GM19023 (cell line): Measurements from ENCODE around the gene ATP8B4.
A peak's percentile ranks its signal among the peaks of the same experiment; 100 is the strongest.
"Not testable (repeated sequence)": the region's sequence is repeated elsewhere in the genome, so short reads cannot be mapped to it uniquely, and the experiment has no call there.

ENCODE experiments used
- ATAC-seq: cut with Tn5 transposase; IDR thresholded peaks from one replicate; pipeline ENCODE4 v1.9.1; 2021; ENCODE audit warnings: mild to moderate bottlenecking, moderate library complexity; ENCODE audit not compliant: unreplicated experiment

ATP8B4 gene

DNA sequence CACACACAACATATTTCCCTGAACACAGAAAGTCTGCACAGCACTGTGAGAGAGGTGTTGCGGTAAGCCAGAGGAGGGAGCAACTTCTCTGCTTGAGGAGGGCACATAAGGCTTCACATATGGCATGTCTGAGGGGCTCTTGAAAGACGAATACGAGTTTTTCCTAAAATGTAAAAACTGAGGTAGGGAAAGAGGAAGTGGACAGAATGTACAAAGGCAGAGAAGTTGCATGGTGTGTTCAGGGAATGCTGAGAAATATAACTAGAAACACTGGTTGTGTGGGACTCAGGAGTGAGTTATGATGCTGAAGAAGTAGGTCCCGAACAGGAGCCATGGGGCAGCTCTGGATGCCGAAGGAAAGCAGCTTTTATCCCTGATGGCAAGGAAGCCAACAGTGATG lies 22.8 kb upstream of the ATP8B4 start:
- ATAC-seq = no peak

GRCh38 chr15:50140983-50141382 lies 21.9 kb upstream of the ATP8B4 start:
- ATAC-seq = no peak

DNA sequence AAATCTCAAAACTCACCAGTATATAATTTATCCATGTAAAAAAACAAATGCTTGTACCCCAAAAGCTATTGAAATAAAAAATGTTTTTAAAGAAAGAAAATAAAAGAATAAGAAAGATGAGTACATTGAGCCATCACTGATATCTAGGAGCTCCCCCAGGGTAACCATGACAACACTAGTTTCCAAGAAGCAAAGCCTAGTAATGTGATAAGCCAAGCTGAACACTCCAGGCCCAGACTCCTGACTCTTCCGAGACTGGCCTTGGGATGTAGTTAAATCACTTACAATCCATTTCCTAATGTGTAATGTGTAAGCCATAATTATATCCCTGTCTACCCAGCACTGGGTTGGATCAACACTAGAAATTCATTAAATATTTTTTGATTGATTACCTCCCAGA lies 21.1 kb upstream of the ATP8B4 start:
- ATAC-seq = no peak

DNA sequence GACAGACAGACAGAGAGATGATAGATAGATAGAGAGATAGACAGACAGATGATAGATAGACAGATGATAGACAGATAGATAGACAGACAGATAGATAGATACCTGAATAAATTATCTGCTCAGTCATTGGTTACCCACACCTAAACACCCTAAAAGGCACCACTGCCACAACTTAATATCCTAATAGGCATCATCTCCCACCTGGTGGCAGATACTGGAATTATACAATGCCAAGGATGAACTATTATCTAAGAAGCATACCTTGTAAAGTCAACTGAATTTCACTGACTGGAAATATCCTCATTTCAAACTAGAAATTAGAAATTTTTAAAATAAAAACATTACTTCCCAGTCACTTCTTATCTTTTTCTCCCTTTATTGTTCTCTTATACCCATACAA lies 19.4 kb upstream of the ATP8B4 start:
- no peak for ATAC-seq

GRCh38 chr15:50137893-50138292 lies 18.9 kb upstream of the ATP8B4 start:
- ATAC-seq = no peak

DNA sequence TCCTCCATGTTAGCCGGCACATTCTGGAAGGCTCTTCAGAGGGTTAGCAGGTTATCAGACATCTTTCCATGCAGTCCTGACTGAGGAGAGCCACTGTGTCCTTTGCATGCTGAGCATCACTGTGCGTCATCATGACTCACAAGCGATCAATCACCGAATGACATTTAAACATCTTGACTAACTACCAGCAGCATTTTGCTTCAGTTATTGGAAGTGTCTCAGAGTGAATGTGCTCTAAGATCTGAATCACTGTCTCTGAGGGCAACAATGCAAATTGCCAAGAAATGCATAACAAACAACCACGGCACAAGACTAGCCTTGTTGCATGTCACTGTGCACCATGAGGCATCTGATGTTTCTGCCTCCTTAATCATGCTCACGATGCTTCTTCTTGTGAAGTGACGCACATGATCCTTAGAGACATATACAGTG lies 18.3 kb upstream of the ATP8B4 start:
- no peak for ATAC-seq

- ATAC-seq = peak; percentile 74
Observed at GRCh38 chr15:50135031-50135551, 16.1 kb upstream of the ATP8B4 start.

GRCh38 chr15:50134524-50135024 lies 15.5 kb upstream of the ATP8B4 start:
- peak; percentile 78 for ATAC-seq

DNA sequence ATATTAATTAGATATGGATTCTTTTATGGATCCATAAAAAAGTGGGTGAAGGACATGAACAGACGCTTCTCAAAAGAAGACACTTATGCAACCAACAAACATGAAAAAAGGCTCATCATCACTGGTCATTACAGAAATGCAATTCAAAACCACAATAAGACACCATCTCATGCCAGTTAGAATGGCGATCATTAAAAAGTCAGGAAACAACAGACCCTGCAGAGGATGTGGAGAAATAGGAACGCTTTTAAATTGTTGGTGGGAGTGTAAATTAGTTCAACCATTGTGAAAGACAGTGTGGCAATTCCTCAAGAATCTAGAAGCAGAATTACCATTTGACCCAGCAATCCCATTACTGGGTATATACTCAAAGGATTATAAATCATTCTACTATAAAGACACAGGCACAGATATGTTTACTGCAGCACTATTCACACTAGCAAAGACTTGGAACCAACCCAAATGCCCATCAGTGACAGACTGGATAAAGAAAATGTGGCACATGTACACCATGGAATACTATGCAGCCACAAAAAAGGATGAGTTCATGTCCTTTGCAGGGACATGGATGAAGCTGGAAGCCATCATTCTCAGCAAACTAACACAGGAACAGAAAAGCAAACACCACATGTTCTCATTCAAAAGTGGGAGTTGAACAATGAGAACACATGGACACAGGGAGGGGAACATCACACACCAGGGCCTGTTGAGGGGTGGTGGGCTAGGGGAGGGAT lies 13.4 kb upstream of the ATP8B4 start:
- not testable (repeated sequence) for ATAC-seq

- no peak for ATAC-seq
Observed at GRCh38 chr15:50131617-50132016, 12.6 kb upstream of the ATP8B4 start.

DNA sequence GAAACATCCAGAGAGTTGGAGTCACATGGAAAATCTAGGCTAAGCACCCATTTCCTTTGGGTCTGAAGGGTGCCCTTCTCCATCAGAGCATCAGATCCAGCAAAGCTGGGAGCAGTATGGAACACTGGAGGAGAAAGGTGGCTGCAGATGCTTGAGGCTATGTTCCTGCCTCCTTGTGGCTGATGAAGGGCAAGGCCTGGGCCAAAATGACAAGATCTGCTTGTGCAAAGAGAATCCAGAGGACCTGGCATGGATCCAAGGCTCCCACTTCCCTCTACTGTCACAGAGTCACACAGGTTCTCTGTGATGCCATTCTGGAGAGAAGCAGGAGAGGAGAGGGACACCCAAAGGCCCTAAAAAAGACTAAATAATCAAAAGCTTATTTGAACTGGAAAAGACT lies 9.2 kb upstream of the ATP8B4 start:
- no peak for ATAC-seq

GRCh38 chr15:50127255-50127777 lies 8.3 kb upstream of the ATP8B4 start:
- ATAC-seq = no peak

DNA sequence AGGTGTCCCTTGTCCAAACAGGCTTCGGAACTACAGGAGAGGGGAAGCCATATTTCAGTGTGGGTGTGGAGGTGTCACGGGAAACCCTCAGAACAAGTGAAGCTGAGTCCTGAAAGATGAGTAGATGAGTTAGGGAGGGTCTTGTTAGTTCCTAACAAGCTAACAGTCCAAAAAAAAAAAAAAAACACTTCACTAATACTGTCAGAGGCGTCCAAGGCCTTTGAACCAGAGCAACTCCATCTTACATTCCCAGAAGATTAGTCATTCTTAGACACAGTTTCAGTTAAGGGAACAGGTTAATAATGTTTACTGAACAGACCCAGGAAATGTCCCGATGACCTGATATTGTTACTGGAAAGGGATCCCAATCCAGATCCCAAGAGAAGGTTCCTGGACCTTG lies 7.0 kb upstream of the ATP8B4 start:
- no peak for ATAC-seq

DNA sequence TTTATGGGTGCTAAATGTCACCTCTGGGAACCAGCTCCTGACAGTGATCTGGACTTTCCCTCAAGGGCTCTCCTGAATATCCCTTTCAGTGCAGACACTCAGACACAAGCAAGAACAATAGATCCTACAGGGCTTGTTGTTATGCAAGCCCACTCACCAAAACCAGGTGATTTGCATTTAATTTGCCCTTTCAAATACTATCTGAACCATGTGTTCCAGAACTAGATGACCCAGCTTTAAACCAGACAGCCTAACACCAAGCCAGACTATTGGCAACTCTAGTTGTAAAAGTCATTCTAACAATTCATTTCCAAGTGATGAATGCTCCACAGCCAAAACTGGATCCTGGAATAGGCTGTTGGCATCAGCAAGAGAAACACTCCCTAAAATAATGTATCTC lies 5.6 kb upstream of the ATP8B4 start:
- no peak for ATAC-seq

DNA sequence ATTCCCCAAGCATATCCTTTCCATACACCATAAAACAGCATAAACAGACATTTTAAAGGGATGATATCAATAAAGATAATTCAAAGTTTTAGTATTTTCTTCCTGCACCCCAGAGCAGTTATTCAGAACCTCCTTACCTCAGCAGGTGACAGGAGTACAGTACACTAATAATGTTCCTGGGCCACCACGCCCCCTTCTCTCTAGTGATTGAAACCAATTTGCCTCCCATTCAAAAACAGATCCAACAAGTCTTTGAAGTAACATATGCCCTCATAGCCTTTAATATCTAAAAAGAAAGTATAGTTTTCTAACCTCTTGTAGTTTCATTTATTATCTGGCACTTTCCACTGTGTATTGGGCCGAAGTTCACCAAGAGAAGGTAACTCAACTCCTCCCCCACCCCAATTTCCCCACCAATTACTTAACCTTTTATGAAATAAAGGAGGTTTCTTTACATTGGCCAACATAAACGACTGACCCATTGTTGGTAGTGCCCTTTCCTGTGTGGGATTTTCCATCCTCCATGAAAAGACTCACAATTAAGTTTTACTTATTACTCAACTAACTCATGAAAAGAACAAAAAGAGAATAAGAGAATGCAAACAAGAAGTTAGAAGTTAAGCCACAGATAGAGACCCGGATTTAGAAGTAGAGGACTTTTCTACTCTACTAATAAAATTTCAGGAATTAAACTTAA lies 5.0 kb upstream of the ATP8B4 start:
- no peak for ATAC-seq

DNA sequence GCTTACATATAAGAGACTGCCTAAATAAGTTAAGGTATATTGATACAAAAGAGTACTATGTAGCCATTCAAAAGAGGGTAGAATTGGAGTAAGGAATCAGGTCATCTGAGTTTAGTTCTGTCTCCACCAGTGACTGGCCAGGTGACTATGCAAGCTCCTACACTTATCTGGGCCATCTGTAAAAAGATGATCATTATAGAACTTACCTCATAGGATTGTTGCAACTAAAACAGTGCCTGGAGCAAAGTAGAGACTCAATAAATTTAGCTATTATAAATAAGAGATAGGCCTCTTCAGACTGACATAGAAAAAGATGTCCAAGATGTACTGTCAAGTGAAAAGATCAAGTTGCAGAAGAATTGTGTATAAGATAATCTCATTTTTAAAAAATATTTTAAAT lies 1.7 kb upstream of the ATP8B4 start:
- ATAC-seq = no peak

DNA sequence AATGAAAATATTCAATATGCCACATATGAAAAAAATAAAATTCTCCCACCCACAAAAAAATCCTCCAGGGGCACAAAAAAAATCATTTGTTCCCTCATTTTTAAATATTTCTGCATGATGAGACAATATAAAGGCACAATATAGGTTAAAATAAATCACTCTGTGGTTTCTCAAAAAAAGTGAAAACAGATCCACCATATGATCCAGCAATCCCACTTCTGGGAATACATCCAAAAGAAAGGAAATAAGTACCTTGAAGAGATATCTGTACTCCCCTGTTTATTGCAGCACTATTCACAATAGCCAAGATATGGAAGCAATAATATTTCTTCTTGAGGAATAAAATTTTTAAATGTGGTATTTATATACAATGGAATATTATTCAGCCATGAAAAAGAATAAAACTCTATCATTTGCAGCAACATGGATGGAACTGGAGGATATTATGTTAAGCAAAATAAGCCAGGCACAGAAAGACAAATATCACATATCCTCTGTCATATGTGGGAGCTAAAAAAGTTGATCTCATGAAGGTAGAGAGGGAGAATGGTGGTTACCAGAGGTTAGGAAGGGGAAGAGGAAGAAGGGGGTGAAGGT lies 1.5 kb downstream of the ATP8B4 start:
- ATAC-seq = no peak

DNA sequence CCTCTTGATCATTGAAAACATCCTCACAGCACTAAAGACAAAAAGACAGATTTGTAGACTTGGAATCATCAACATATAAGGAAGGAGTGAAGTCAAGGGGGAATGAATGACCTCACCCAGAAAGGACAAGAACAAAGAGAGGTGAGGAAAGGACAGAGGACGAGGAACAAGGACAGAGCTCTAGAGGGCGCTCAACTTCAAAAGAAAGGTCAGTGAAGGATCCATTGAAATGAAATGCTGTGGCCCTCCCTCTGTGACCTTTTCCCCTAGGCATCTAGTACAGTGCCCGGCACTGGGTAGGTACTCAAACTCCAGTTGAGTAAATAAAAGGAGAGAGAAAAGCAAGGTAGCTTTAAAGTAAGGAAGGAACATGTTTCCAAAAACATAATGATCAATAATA lies 2.6 kb downstream of the ATP8B4 start:
- no peak for ATAC-seq

DNA sequence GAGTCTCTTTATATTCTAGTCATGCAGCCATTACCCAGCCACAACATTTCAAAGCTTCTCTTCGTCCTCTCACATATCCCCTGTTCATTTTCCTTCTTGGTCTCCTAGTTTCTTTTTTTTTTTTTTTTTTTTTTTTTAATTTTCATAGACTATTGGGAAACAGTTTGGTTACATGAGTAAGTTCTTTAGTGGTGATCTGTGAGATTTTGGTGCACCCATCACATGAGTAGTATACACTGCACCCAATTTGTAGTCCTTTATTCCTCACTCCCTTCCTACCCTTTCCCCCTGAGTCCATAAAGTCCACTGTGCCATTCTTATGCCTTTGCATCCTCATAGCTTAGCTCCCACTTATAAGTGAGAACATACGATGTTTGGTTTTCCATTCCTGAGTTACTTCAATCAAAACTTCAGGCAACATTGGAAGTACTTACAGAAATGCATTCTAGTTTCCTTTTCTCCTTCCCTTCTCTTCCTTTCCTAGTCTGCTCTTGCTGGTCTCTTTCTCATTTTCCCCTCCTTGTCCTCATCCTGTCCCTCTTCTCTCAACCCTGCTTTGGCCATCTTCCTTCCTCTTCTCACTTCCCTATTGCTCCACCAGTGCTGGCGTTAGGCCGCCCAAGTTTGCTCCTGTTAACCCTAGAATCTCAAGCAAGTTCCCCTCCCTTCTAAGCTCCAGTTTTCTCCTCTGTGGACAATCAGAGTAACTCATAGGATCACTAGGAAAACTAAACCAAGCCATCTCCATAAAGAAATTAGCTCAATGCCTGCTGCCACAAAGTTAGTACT lies 4.8 kb downstream of the ATP8B4 start:
- no peak for ATAC-seq

DNA sequence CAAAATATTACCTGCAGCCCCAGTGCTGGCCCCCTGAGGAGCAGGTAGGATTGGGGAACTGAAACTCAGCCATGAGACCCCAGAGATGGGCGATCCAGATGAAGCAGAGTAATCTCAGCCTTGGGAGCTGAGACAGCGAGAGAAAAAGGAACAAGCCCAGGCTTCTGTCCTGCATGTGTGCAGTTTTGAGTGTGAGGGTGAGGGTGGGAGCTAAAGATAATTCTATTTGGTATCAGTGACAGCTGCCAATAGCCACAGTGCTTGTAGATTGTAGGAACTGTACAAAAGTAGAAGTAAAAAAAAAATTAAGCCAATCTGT lies 5.9 kb downstream of the ATP8B4 start:
- no peak for ATAC-seq
